DMS53 treated with DMSO at 0.1 percent for 48 hours (cell line): ENCODE results near the gene PCCA.
"Not testable (repeated sequence)": the region's sequence is repeated elsewhere in the genome, so short reads cannot be mapped to it uniquely, and the experiment has no call there.

Source experiments
- DNase-seq: peaks from one replicate; lab custom pipeline; 2025; ENCODE audit not compliant: unreplicated experiment; lab: John Stamatoyannopoulos, UW

The PCCA gene

GRCh38 chr13:100521851-100522617 is 433.1 kb downstream of the PCCA start:
- no peak for DNase-seq

GRCh38 chr13:100522618-100523309 is 433.9 kb downstream of the PCCA start:
- no peak for DNase-seq

- no peak for DNase-seq
These were observed 434.5 kb downstream of the PCCA start for GRCh38 chr13:100523411-100523810.

- no peak for DNase-seq
These were observed 435.1 kb downstream of the PCCA start for GRCh38 chr13:100523981-100524386.

- DNase-seq: not testable (repeated sequence)
These were observed 435.8 kb downstream of the PCCA start for GRCh38 chr13:100524688-100525087.

GRCh38 chr13:100525453-100526317 is 436.8 kb downstream of the PCCA start:
- no peak for DNase-seq

GRCh38 chr13:100526318-100527000 is 437.6 kb downstream of the PCCA start:
- no peak for DNase-seq

GRCh38 chr13:100527644-100528043 is 438.8 kb downstream of the PCCA start:
- DNase-seq: no peak

GRCh38 chr13:100528353-100528752 is 439.5 kb downstream of the PCCA start:
- DNase-seq: no peak

- DNase-seq: no peak
These were observed 439.9 kb downstream of the PCCA start for GRCh38 chr13:100528820-100529219.

- DNase-seq: no peak
These were observed 440.9 kb downstream of the PCCA start for GRCh38 chr13:100529666-100530377.

GRCh38 chr13:100530671-100531213 is 441.8 kb downstream of the PCCA start:
- DNase-seq: no peak

- no peak for DNase-seq
These were observed 443.3 kb downstream of the PCCA start for GRCh38 chr13:100532090-100532766.

GRCh38 chr13:100532836-100533435 is 444.0 kb downstream of the PCCA start:
- no peak for DNase-seq

- no peak for DNase-seq
These were observed 444.7 kb downstream of the PCCA start for GRCh38 chr13:100533588-100534041.

- DNase-seq: no peak
These were observed 445.4 kb downstream of the PCCA start for GRCh38 chr13:100534147-100534843.

GRCh38 chr13:100534911-100535310 is 446.0 kb downstream of the PCCA start:
- no peak for DNase-seq

GRCh38 chr13:100535426-100536135 is 446.7 kb downstream of the PCCA start:
- no peak for DNase-seq
